DMS 273 (cell line): ENCODE results near the gene MYH1.
"Not testable (repeated sequence)": the region's sequence is repeated elsewhere in the genome, so short reads cannot be mapped to it uniquely, and the experiment has no call there.

Source experiments
- DNase-seq: peaks from one replicate; lab custom pipeline; 2025; ENCODE audit not compliant: unreplicated experiment; lab: John Stamatoyannopoulos, UW

MYH1 gene

GRCh38 chr17:10518271-10519037, at the start of gene MYH1:
Gene MYH1, minus strand, starts transcription at chr17:10518542. Its CDS starts 1,900 bp downstream, at chr17:10516642.
- no peak for DNase-seq

DNA sequence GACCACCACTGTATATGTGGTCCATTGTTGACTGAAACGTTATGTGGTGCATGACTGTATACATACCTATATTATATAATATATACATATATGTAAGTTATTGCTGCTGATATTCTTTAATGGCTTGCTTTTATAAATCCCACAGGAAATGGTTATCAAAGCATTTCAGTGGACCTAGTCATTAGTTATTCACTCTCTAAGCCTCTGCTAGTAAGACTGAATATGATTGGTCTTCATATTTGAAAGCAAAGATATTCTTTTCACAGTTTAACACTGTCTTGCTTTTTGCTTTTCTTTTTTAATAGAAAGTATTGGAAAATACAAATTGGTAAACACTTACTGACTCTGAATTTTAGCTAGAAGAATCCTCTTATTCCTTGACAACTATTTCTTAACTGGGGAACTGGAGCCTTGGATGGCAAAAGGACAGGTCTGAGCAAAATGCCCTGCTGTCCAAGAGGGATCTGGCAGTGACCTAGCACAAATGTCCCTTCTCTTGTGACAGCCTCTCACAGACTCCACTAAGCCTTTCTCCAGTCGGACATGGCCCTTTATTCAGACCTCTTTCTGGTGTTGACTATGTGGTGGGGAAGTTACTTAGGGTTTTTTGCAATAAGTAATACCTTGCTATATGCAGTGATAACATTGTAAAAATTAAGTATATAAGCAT, 45.8 kb upstream of the MYH1 start:
- no peak for DNase-seq

DNA sequence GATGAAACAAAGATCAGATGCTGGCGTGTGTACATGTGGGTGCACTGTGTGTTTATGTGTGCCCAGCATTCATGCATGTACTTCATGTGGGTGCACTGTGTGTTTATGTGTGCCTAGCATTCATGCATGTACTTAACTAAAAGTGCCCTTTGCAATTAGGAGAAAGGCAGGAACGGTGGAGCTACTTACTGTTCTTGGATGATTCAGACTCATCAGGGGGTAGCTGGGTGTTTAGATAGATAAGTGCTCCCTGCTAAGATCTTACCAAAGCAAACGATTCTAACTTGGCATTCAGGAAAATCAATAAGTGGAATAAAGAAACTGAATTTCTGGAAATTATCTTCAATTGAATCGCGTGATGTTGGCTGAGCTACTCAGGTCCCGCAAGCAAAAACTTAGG, 39.7 kb upstream of the MYH1 start:
- DNase-seq, result no peak

DNA sequence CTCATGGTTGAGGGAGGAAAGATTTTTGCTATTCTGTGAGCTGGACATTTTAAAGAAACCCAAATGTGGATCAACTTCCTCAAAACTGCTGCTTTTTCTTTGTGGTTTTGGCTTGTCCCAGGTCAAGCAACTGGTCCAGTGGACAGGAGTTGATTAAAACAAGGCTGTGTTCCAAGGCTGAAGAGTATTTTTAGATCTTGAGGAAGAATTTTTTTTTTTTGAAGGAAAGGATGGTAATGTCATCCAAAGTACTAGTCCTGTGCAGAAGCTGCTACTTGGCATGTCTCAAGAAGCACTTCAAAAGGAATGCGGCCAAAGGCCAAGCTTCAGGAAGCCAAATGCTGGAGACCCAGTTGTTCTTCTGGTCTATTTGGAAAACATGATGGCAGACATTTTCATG, 39.1 kb upstream of the MYH1 start:
- DNase-seq, result no peak

DNA sequence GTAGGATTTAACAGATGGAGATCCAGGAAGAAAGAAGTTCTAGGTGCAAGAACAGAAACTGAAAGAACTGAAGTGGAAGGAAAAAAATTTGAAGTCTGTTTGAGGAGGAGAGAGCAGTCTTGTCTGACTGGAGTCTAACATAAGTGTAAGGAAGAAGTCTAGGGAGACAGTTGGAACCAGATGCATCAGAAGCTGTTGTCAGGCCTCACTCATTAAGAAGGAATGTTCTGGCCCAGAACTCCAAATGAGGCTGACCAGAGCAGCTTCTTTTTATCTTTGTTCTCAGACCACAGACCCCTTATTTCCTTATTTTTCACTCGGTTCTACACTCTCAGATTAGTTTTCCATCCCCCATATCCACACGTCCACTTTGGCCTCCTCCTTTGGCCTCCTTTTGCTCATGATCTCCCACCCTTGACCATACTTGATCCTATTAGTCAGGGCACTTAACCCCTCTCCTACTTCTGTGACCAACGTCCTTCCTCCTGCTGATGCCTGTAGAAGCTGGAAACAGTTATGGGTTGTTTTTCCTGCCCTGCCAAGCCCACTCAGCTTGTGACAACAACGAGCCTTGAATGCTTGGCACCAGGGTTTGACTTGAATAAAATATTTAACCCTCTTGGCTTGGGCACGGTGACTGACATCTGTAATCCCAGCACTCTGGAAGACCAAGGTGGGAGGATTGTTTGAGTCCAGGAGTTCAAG, 38.1 kb upstream of the MYH1 start:
- no peak for DNase-seq

DNA sequence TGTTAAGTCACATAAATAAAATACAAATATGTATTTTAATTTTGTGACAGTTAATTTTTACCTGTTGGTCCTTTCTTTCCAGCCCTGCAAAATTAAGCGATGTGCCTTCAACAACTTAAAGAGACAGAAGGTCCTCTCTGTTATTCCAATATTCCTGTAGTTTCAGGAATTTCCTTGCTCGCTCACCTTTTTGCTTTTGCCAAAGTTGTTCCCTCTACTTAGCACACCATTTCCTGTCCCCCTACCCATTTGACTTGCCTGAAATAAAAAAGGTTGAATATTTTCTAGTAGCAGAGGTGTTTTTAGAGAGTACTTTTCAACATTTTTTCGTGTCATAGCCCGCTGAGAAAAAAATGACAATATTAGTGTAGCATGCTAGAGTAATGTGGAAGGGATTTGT, 31.7 kb upstream of the MYH1 start:
- no peak for DNase-seq

DNA sequence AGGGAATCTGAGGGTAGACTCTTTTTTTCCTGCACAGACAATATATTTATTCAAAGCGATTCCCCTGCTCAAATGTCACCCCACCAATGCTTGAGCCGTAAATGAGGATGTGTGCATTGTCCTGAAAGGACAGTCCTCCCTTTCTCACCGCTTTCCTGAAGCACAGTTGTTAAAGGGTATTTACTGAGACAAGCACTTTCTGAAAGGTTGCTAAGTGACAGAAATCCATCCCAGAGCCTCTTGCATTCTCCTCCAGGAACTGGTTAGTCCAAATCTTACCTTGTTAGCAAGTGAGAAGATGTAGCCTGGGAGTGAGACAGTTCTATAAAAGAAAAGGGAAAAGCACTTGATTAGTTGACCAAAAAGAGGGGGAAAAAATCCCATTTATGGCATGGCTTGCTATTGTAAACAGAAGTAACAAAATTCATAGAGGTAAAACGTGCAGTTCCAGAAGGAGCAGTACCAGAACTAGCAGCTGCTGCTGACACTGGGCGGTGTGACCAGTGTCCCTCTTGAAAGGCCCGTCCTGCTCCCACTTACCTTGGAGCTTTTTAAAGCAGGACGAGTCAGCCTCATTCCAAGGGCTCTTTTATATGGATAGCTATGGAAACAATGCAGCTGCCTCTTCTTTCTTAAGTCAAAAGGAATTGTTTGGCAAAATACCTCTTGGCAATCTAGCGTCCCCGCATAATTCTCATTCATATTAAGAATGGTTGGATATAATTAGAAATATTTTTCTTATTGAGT, 30.9 kb upstream of the MYH1 start, which contains the start of gene MYH2:
Gene MYH2 (minus strand): TSS at position 563 of the 747 bp plus-strand sequence. CDS start 1,738 bp downstream, outside the sequence.
- no peak for DNase-seq

DNA sequence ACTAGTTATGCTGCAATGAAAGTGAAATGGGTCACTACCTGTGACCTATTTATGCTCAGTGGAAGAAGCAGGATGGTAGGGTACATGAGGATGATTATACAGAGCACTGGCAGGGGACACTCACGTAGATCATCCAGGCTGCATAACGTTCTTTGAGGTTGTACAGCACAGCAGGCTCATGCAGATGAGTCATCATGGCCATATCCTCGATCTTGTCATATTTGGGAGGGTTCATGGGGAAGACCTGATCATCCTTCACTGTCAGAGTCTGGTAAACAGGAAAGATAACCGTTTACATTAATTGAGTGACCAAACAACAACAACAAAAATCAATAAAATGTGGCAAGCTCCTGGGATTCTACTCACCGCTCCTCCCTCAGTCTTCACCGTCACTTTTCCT, 29.0 kb upstream of the MYH1 start:
- no peak for DNase-seq

DNA sequence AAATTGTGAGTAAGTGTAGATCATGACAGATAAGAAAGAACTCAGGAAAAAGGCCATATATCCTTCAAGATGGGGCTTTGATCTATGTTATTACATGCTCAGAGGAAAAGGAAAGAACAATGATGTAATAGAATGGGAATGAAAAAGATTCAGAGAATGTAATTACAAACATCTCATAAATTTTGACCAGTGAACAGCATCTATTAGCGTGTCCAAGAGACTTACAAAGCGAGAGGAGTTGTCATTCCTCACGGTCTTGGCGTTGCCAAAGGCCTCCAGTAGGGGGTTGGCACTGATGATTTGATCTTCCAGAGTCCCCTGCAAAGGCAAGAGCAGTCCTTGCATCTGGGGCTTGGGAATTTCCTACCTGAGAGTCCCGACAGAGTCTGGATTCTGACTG, 25.1 kb upstream of the MYH1 start:
- not testable (repeated sequence) for DNase-seq

GRCh38 chr17:10541179-10541578, 22.8 kb upstream of the MYH1 start:
- DNase-seq, result peak; percentile 2

DNA sequence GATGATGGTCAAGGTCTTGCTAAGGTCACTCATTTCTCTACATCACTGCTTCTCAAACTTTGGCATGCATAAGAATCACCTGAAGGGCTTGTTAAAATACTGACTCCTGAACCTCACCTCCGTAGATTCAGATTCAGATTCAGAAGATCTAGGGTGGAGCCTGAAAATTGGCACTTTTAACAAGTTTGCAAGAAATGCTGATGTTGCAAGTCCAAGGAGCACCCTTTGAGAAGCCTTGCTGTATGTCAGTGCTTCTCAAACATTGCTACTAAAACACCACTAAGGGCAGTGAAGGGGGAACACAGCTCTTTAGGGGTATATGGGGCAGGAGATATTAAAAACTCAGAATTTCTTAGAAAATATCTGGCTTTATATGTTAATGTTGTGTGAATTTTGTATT, 13.7 kb upstream of the MYH1 start:
- DNase-seq, result no peak

DNA sequence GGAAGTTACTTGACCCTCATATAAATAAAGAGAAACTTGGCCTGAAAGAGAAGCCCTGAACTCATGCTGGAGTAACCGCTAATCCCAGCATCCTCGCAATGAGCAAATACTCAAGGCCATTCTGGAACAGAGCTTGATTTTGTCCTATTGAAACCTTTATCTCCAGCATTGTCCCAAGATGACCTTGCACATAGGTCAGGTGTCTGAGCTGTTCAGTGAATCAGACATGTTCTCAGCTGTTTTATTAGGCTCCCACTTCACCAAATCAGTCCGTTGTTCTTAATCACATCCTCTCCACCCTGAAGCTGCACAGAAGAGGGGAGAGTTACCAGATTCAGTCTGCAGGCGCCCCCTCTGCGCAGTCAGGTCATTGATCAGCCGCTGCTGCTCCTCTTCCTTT, 9.1 kb upstream of the MYH1 start:
- no peak for DNase-seq

GRCh38 chr17:10526517-10526916, 8.2 kb upstream of the MYH1 start:
- DNase-seq, result no peak

GRCh38 chr17:10523064-10523463, 4.7 kb upstream of the MYH1 start:
- DNase-seq, result no peak

- no peak for DNase-seq
Measured at GRCh38 chr17:10521949-10522348, 3.6 kb upstream of the MYH1 start.

- no peak for DNase-seq
Measured at GRCh38 chr17:10516638-10517037, 1.7 kb downstream of the MYH1 start.

DNA sequence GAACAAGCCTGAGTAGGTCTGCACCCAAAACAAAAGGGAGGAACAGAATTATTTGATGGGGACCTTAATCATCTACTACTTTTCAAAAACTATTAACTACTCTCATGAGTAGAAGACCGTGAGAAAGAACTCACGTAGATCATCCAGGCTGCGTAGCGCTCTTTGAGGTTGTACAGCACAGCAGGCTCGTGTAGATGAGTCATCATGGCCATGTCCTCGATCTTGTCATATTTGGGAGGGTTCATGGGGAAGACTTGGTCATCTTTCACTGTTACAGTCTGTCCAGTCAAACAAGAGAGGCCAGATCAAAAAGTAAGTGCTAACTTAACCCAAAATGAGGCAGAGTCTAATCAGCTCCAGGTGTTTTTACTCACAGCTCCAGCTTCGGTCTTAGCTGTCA, 2.3 kb downstream of the MYH1 start:
- no peak for DNase-seq

- DNase-seq, result no peak
Measured at GRCh38 chr17:10513299-10514067, 4.9 kb downstream of the MYH1 start.

- no peak for DNase-seq
Measured at GRCh38 chr17:10512856-10513255, 5.5 kb downstream of the MYH1 start.

GRCh38 chr17:10499950-10500349, 18.4 kb downstream of the MYH1 start:
- no peak for DNase-seq
